NT2/D1 (cell line): Measurements from ENCODE around the gene SH3BGR.

ENCODE experiments used
- DNase-seq: peaks from one replicate; pipeline ENCODE4 v3.0.0-alpha.2; 2011; ENCODE audit warnings: low read depth, low spot score
- H3K27me3 ChIP-seq: 2 replicates; pipeline ENCODE4 v1.6.0; 2011; ENCODE audit warnings: mild to moderate bottlenecking; ENCODE audit not compliant: insufficient read length, insufficient read depth
- H3K36me3 ChIP-seq: 2 replicates; pipeline ENCODE4 v1.6.1; 2011; ENCODE audit warnings: mild to moderate bottlenecking, low read length, mixed read lengths; ENCODE audit not compliant: insufficient read depth, insufficient read length
- H3K4me1 ChIP-seq: 2 replicates; pipeline ENCODE4 v1.5.1; 2011; ENCODE audit not compliant: insufficient read depth, insufficient read length
- H3K4me3 ChIP-seq: 2 replicates; pipeline ENCODE4 v1.5.1; 2011; ENCODE audit warnings: low read depth; ENCODE audit not compliant: insufficient read length
- H3K9ac ChIP-seq: 2 replicates; pipeline ENCODE4 v1.6.0; 2011; ENCODE audit warnings: low read depth; ENCODE audit not compliant: insufficient read length
- H3K9me3 ChIP-seq: 2 replicates; pipeline ENCODE4 v1.5.1; 2011; ENCODE audit warnings: mild to moderate bottlenecking, low read length; ENCODE audit not compliant: insufficient read depth
- SUZ12 ChIP-seq: IDR thresholded peaks from 2 replicates; pipeline ENCODE4 v1.6.1; 2011; ENCODE audit not compliant: insufficient read length, insufficient read depth; ENCODE audit errors: extremely low read depth
- YY1 ChIP-seq: IDR thresholded peaks from 2 replicates; pipeline ENCODE4 v1.6.1; 2011; ENCODE audit not compliant: insufficient read length, insufficient read depth
- ZNF274 ChIP-seq: IDR thresholded peaks from 2 replicates; pipeline ENCODE4 v1.6.1; 2011; ENCODE audit warnings: mild to moderate bottlenecking, low read depth, low read length

SH3BGR gene

DNA sequence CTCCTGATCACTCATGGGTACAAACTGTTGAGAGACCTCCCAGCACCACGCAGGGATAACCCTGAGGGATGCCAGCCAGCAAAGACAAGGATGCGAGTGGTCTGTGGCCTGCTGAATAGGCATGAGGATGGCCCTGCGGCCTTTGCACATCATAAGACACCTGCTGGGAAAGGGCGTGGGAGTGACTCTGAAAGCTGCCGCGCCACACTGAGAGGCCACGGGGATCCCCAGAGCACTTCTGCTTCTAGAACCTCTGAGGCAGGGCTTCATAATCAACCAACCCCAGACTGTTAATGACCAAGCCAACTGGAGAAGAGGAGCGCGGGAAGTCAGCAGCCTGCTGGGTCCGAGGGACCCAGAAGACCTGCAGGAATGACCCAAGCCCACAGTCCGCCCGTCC, 73.8 kb downstream of the SH3BGR start:
- DNase-seq: no peak
- Histone ChIP-seq H3K36me3 (no peaks in the 10 kb centered on the region), H3K4me3 (no peak overlapping the region)

GRCh38 chr21:39527067-39527595, 75.4 kb downstream of the SH3BGR start:
- H3K4me1 ChIP-seq: peaks cover 8% of the 10 kb centered on the region
- H3K9ac ChIP-seq: no peak overlapping the region
- no peak for DNase-seq
- no peak overlapping the region for H3K4me3 ChIP-seq
- H3K36me3 ChIP-seq: no peaks in the 10 kb centered on the region
- no peak for TF ChIP-seq ZNF274
- TF ChIP-seq YY1: no peak
- TF ChIP-seq SUZ12: no peak
- no peaks in the 10 kb centered on the region for H3K27me3 ChIP-seq
- H3K9me3 ChIP-seq: peaks cover 5% of the 10 kb centered on the region; the same call in 1 of the 2 replicates

More for the DNA sequence above, 73.8 kb downstream of the SH3BGR start:
- H3K27me3 ChIP-seq: no peaks in the 10 kb centered on the region
- H3K9me3 ChIP-seq: peaks cover 5% of the 10 kb centered on the region; the same call in 1 of the 2 replicates
- no peak for TF ChIP-seq ZNF274
- TF ChIP-seq SUZ12: no peak
- TF ChIP-seq YY1: no peak
- no peak overlapping the region for H3K9ac ChIP-seq
- peaks cover 8% of the 10 kb centered on the region for H3K4me1 ChIP-seq

DNA sequence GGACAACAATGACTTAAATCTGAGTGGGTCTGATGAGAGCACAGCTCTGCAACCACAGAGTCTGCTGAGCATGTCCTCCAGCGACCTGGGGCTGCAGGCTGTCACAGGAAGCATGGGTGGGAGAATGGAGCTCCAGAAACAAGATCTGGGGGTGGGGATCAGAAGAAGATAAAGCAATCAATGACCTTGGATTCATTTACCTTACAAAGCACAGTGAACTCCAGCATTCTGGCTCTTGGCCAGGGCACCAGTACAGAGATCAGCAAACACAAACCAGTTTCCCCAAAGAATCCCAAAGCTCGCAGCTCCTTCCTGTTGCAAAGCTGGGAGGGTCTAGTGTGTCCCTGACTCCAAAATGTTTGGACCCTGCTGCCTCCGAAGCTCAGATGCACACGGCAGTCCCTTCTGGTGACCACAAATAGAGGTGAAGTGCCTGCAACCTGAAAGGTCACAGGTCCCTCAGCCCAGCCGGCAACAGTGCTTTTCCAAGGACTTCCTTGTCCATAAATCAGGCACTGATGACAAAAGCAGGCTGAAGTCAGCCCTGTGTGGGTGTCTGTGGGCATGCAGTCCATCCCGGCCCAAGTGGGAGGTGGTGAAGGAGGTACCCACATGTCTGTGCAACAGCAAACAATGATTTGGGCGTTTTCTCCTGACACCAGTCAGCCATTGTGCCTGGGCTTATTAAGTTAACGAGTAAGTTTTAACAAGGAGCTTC, 76.1 kb downstream of the SH3BGR start:
- Histone ChIP-seq H3K36me3 (no peaks in the 10 kb centered on the region), H3K4me3 (no peak overlapping the region), H3K4me1 (peaks cover 8% of the 10 kb centered on the region), H3K27me3 (no peaks in the 10 kb centered on the region), H3K9me3 (peaks cover 5% of the 10 kb centered on the region; the same call in 1 of the 2 replicates), H3K9ac (no peak overlapping the region)
- no peak for DNase-seq
- TF ChIP-seq ZNF274: no peak
- TF ChIP-seq SUZ12: no peak
- no peak for TF ChIP-seq YY1

- DNase-seq: no peak
Measured at GRCh38 chr21:39529026-39529425, 77.3 kb downstream of the SH3BGR start.

GRCh38 chr21:39531064-39531463, 79.3 kb downstream of the SH3BGR start:
- H3K4me3 ChIP-seq: no peak overlapping the region
- H3K9me3 ChIP-seq: peaks cover 11% of the 10 kb centered on the region; the same call in 1 of the 2 replicates
- no peak for TF ChIP-seq SUZ12
- no peak for TF ChIP-seq YY1
- TF ChIP-seq ZNF274: no peak
- no peak for DNase-seq
- H3K27me3 ChIP-seq: no peaks in the 10 kb centered on the region
- peaks cover 8% of the 10 kb centered on the region for H3K4me1 ChIP-seq
- H3K9ac ChIP-seq: no peak overlapping the region
- H3K36me3 ChIP-seq: no peaks in the 10 kb centered on the region

More at GRCh38 chr21:39529026-39529425, 77.3 kb downstream of the SH3BGR start:
- TF ChIP-seq ZNF274 (no peak), YY1 (no peak), SUZ12 (no peak)
- peaks cover 8% of the 10 kb centered on the region for H3K4me1 ChIP-seq
- no peaks in the 10 kb centered on the region for H3K27me3 ChIP-seq
- H3K4me3 ChIP-seq: no peak overlapping the region
- no peak overlapping the region for H3K9ac ChIP-seq
- H3K9me3 ChIP-seq: peaks cover 1% of the 10 kb centered on the region; the same call in 1 of the 2 replicates
- H3K36me3 ChIP-seq: no peaks in the 10 kb centered on the region

DNA sequence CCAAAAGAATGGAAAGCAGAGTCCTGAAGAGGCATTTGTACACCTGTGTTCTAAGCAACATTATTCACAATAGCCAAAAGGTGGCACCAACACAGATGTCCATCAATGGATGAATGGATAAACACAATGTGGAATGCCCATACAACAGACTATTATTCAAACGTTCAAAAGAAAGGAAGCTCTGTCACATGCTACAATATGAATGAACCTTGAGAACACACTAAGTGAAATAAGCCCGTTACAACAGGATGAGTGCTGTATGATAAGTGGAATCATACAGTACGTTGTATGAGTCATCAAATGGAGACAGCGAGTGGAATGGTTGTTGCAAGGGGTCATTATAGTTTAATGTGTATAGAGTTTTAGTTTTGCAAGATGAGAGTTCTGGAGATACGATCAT, 80.1 kb downstream of the SH3BGR start:
- Histone ChIP-seq H3K27me3 (no peaks in the 10 kb centered on the region), H3K4me1 (peaks cover 8% of the 10 kb centered on the region), H3K36me3 (no peaks in the 10 kb centered on the region), H3K9ac (no peak overlapping the region), H3K4me3 (no peak overlapping the region), H3K9me3 (peaks cover 19% of the 10 kb centered on the region; the same call in 1 of the 2 replicates)
- no peak for DNase-seq
- TF ChIP-seq YY1 (no peak), ZNF274 (no peak), SUZ12 (no peak)
